Activated T-cell treated with anti-CD3 and anti-CD28 coated beads for 48 hours (primary cell): ENCODE results near the gene RABGAP1L.
"Not testable (repeated sequence)": the region's sequence is repeated elsewhere in the genome, so short reads cannot be mapped to it uniquely, and the experiment has no call there.

Source experiments
- DNase-seq: peaks from one replicate; pipeline ENCODE4 v3.0.0-alpha.2; 2020; ENCODE audit warnings: low read depth

Gene RABGAP1L

DNA sequence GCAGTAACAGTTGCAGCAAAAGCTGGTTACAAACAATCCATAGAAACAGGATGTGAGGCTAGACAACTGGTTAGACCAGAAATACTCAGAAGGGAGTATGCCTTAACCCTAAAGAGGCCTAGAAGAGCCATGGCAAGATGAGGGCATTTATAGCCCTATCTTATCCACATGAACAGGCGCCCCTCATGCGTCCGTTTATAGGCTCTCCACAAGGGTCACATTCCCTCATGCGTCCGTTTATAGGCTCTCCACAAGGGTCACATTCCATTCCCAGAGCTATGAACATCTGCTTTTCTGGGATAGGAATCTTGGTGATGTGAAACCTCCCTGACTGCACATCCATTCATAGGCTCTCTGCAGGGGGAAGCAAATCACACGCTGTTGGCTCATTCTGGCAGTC is 416.8 kb downstream of the RABGAP1L start:
- DNase-seq = not testable (repeated sequence)

DNA sequence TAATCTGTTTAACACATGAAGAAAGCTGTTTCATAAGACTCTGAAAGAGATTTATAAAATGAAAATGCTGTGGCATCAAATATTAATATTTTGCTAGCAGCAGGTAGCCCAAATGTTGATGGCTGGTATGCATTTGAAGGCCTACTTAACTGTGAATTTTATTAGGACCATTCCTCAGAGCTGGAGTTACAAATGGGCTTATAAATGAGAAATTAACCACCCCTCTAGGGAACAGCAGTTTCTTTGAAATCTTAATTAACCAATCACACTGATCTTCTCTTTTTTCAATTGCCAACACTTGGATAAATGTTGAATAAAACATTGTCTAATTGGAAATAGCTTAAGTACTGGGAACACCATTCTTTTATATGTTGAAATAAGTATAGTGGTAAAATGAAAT is 418.4 kb downstream of the RABGAP1L start:
- DNase-seq = no peak

DNA sequence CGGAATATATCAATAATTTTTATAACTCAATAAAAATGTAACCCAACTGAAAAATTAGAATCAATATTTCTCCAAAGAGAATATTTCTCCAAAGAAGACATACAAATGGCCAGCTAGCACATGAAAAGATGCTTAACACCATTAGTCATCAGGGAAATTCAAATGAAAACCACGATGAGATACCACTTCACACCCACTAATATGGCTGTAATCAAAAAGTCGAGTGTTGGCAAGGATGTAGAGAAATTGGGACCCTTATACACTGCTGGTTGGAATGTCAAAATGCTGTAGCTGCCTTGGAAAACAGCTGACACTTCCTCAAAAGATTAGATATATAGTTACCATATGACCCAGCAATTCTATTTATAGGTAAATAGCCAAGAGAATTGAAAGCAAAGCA is 421.5 kb downstream of the RABGAP1L start:
- no peak for DNase-seq

DNA sequence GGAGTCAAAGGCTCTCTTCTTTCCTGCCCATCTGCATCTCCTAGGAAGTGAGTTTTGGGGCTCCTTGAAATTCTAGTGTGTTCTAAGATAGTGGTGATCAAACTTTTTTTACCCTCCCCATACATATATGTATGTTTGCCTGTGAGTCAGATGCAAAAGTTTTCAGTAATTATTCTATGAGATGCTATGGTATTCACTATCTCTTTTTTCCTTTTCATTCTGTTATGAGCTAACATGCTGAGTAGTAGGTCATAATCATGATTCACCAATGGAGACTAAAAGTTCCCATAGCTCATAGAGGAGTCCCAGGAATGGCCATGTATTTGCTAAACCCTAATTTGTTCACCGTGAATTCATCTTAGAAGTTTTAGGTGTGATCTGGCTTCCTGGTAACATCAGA is 424.0 kb downstream of the RABGAP1L start:
- DNase-seq = no peak

DNA sequence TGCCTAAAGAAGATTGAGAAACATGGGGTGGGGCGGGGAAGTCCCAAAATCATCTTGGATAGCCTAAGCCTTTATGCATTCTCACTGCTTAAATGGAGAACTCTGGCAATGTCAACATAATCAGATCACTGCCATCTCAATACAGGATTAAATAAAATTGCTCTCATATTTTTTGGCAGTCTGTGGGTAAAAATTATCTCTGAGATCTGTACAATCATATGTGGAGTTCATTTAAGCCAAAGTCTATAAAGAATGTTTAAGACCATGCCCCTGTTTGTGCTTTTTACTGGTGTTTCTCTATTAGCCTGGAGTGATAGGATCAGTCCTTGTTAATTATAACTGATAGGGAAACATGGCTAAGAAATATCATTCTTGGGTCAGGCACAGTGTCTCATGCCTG is 424.8 kb downstream of the RABGAP1L start:
- no peak for DNase-seq

DNA sequence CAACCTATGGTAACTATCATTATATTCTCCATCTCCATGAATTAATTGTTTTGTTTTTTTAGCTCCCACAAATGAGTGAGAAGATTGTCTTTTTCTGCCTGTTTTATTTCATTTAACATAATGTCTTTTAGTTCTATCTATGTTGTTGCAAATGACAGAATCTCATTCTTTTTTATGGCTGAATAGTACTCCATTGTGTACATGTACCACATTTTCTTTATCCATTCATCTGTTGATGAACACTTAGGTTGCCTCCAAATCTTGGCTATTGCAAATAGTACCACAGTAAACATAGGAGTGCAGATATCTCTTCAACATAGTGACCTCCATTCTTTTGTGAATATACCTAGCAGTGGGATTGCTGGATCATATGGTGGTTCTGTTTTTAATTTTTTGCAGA is 429.3 kb downstream of the RABGAP1L start:
- not testable (repeated sequence) for DNase-seq

DNA sequence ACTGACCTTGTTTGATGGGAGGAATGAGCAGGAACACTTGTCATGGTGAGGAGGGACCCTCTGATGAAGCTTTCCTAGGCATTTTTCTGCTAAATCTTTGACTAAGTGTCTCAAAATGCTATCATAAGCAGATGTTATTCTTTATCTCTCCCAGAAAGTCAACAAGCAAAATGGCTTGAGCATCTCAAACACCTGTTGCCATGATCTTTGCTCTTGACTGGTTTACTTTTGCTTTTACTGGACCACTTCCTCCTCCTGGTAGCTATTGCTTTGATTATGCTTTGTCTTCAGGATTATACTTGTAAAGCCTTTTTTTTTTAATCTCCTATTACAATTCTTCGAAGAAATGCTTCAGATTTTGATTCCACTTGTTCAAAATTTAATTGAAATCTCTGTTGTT is 445.9 kb downstream of the RABGAP1L start:
- DNase-seq = no peak

DNA sequence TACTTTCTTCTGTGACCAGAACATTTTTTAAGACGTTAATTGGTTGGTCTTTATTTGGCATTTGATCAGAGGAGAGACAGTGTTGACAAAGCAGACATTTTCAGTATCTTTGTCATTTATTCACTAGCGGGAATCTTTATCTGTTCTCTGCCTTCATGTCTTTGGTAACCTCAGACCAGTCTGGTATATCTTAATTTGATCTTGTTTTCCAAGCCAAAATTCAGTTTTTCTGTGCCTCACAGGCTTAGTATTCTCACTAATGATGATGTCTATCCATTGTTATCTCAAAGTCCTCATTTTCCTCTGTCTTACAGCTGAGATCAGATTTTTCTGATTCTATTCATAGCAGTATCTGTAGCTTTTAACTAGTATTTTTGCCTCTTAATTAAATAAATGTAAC is 447.2 kb downstream of the RABGAP1L start:
- no peak for DNase-seq

DNA sequence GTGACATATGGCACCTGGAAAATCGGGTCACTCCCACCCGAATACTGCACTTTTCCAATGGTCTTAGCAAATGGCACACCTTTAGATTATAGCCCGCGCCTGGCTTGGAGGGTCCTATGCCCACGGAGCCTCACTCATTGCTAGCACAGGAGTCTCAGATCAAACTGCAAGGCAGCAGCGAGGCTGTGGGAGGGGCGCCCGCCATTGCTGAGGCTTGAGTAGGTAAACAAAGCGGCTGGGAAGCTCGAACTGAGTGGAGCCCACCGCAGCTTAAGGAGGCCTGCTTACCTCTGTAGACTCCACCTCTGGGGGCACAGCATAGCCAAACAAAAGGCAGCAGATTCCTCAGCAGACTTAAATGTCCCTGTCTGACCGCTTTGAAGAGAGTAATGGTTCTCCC is 458.6 kb downstream of the RABGAP1L start:
- DNase-seq = not testable (repeated sequence)

DNA sequence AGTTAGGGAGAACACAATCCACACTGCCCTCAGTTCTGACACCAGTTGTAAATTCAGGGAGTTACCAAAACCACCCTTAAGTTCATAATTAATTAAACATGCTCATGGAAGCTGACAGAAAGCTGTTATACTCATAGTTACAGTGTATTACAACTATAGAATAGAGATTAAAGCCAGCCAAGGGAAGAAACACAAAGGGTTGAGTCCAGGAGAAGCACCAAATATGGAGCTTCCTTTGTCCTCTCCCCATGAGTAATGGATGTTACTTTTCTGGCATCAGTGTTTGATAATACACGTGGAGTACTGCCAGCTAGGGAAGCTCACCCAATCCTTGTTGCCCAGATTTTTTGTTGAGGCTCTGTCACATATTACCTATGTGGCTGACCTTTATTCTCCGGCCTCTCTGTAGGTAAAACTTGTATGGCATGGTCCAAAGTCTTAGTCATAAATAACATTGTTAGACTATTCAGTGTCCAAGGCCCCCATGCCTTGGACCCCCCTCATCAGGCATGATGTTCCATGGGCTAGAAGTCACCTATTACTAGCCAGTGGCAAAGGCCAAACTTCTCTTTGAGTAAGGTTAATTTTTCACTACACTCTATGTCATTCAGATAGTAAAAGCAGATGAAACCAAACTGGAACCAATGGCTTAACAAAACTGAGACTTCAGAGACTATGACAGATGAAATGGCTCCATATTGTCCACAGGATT is 464.2 kb downstream of the RABGAP1L start:
- DNase-seq = no peak

DNA sequence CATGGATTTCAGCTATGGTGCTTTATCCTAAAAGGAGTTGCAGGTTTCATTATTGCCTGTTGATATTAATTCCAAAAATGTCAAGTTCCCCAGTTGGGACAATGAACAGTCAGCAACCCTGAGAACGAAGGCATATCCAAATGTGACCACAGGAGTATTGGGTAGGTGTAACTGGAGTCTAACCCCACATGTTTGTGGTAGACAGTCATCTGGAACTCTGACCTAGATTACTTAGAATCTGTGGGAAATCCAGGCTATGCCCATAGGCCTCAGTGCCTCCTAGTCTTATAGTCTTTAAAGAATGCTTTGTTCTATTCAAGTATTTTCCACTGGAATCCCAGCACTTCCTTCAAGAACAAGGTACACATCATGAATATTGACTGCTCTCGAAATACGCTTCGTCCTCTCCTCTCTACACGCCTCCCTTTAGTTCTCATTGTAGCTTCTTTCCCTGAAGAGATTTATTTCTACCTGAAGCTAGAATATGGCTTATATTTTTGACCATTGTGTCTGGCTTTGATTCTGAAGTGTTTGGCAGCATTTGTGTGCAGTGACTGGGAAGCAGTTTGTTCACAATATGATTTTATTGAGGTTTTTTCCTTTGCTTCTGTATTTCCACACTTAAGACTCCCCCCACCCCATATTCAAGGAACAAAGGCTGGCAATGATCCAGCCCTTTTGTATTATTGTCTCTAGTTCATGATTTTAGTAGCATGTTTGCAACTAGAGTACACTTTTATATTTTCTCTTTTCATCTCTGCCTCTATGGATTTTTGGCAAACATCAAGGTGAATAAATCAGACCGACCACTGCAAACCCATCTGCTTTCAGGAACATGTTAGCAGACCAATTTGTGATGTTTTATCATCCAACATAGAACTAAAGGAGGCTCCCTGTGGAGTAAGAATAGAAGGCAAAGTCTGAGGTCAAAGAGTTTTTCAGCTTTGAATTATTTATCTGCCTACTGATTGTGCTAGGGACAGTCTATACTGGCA is 467.0 kb downstream of the RABGAP1L start:
- no peak for DNase-seq

DNA sequence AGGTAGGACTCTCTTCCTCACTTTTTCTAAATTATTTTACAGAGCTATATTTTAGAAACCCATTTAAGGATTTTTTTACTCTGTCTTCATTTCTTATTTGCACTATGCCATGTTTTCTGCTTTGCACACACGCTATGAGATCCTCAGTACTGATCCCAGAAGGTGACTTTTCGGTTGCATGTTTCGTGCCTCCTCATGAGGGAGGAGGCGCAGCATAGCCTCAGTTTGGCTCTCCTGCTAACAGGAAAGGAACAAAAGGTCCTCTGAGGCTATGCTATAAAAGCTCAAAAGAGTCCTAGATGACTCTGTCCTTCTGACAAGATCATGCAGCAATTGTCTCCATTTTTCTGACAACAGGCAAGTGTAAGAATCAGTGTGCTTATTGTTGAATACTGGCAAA is 478.2 kb downstream of the RABGAP1L start:
- no peak for DNase-seq

DNA sequence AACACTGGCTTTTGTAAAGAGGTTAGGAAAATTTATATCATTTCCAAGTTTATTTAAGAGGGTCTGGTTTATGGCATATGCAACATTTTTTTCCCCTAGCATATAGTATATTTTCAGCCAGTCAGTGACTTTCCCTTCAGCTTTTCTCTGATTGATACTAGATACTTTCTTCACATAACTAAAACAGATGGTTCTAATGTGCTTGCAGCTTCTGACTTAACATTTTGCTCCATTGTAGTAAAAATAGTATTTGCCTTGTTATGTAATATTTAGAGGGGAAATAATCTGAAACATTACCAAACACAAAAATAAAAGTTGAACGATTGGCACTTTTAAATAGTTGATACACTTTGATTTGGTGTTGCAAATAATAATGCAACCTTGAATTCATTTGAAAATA is 480.1 kb downstream of the RABGAP1L start:
- DNase-seq = no peak

DNA sequence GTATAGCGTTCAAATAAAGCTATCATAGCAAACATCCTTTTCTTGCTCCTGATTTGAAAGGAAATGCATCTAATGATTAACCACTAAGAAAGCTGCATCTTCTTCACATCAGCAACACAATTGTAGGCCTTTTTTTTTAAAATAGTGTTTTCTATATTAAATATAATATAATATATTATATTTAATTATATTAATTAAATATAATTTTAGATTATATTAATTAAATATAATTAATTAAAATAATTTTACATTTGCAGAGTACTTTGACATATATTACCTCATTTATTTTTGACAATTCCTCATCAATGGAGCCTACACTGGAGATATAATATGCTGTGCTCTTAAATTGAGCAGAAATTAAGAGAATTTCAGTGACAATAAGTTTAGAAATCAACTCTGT is 481.5 kb downstream of the RABGAP1L start:
- DNase-seq = no peak

DNA sequence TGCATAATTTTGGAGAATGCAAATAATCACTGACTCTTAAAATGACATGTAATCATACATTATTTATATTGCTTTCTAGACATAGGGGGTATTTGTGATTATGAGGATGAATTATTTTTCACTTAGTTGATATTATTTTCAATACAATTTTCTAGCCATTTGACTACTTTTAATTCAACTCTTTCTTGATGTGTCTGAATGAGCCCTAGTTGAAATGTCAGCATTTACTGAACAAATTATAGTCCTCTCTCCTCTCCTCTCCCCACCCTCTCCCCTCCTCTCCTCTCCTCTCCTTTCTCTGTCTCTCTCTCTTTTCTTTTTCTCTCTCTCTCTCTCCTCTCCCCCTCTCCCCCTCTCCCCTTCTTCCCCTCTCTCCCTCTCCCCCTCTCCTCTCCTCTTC is 483.1 kb downstream of the RABGAP1L start:
- DNase-seq = no peak

DNA sequence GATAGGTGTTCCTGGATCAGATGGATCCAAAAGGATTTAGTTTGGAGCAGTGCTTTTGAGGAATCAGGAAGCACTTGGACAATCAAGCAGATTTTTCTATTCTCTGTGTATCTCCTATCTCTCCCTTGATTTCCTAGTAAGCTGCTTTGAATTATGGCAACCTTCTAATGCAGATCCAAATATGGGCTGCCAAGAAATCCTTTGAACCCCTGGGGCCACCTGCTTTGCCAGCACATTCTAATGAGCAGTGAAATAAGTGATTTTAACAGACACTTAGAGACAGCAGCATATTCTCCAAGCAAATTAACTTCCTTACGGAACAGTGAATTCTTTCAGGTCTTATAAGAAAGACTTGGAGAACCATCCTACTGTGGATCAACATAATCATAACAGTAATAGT is 483.9 kb downstream of the RABGAP1L start:
- DNase-seq = no peak

DNA sequence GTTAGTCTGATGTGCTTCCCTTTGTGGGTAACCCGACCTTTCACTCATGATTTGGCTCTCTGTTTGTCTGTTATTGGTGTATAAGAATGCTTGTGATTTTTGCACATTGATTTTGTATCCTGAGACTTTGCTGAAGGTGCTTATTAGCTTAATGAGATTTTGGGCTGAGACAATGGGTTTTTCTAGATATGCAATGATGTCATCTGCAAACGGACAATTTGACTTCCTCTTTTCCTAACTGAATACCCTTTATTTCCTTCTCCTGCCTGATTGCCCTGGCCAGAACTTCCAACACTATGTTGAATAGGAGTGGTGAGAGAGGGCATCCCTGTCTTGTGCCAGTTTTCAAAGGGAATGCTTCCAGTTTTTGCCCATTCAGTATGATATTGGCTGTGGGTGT is 490.3 kb downstream of the RABGAP1L start:
- not testable (repeated sequence) for DNase-seq

DNA sequence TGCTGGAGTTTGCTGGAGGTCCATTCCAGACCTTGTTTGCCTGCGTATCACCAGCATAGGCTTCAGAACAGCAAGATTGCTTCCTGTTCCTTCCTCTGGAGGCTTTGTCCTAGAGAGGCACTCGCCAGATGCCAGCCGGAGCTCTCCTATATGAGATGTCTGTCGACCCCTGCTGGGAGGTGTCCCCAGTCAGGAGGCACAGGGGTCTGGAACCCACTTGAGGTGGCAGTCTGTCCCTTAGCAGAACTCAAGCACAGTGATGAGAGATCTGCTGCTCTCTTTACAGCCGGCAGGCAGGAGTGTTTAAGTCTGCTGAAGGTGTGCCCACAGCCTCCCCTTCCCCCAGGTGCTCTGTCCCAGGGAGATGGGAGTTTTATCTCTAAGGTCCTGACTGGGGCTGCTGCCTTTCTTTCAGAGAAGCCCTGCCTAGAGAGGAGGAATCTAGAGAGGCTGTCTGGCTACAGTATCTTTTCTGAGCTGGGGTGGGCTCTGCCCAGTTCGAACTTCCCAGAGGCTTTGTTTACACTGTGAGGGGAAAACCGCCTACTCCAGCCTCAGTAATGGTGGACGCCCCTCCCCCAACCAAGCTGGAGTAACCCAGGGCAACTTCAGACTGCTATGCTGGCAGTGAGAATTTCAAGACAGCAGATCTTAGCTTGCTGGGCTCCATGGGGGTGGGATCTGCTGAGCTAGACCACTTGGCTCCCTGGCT is 493.4 kb downstream of the RABGAP1L start:
- no peak for DNase-seq

DNA sequence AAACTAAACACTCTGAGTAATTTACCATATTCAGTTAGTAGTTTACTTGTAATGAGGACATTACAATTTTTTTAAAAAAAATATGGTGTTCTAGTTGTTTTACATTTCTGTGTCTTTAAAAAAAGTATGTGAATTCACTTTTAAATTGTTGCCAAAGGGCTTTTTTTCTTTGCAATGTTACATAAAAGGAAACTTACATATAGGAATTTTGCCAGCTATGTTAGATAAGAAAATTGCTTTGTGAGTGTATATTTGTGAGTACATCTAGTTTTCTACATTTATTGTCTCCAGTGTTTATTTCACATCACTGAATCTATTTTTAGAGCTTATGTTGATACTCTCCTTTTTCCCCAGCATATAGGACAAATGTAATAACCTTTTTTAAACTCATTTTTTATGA is 495.2 kb downstream of the RABGAP1L start:
- no peak for DNase-seq

DNA sequence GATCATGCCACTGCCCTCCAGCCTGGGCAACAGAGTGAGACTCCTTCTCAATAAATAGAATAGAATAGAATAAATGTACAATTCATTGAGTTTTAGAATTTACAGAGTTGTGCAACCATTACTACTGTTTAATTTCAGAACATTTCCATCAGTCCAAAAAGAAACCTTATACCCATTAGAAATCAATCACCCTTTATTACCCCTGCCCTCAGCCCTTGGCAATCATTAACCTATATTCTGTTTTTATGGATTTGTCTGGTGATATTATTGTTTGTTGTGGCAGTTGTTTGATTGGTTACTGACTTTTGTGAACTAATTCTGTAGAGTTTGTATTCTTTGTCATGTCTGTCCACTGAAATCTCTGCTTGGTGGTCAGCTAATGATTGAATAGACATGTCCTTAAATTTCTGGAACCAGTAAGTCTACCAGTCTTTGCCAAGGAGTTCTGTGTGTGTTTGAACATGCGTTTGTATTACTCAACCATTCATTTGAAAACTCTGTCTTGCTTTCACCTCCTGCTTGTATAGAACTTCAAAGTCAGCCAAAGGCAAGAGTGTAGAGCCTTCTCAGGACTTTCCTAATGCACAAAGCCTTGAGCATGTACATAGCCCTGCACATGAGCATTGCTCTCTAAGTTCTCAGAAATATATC is 497.2 kb downstream of the RABGAP1L start:
- no peak for DNase-seq

DNA sequence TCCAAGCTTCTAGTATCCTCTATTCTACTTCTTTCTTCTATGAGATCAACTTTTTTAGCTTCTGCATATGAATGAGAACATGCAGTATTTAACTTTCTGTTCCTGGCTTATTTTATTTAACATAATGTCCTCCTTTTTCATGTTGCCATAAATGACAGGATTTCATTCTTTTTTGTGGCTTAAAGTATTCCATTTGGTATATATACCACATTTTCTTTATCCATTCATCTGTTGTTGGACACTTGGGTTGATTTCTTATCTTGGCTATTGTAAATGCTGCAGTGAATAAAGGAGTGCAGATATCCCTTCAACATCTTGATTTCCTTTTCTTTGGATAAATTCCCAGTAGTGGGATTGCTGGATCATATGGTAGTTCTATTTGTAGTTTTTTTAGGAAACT is 498.1 kb downstream of the RABGAP1L start:
- no peak for DNase-seq

DNA sequence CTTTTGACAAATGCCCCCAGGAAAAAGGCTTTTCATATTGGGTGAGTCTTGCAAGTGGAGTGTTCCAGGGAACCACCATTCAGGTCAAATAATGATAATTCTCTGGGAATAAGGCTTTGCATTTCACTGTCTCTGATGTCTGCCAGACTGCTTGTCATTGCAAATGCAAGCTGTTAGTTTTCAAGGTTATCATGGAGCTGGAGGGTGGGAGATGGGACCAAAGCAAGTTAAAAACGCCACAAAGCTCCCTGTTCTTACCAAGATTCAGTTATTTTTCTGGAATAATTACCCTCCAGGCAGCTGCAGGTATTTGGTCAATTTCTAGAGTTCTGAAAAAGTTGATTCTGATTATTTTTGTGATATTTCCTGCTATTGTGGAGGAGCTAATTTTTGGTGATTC is 498.6 kb downstream of the RABGAP1L start:
- no peak for DNase-seq
